Measurements from ENCODE around the gene VAV3.

DNA sequence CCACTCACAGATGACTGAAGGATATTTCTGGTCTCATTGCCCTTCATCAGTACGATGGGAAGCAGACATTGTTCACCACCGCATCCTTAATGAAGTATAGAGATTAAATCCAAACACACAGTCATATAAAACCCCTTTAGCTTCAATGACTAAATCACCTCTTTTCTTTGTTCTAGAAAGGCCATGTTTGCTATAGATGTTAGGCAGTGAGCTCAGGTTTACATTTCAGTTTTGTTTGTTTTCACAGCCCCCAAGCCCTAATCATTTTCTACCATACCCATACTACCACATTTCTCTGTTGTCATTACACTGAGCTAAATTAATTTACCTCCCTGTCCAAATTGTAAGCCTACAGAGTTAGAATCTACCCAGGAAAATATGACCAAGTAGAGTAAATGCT, 439.0 kb downstream of the VAV3 start:
- TF ChIP-seq CTCF (IDR thresholded peaks at IDR 0.05) (no peak), ZFX (IDR thresholded peaks at IDR 0.05; ENCODE audit: borderline replicate concordance) (no peak)

Measured in 22Rv1 (cell line).